H1 (cell line): Measurements from ENCODE around the gene RERE. TPM values are rescaled to one million over a fixed set of nuclear protein-coding genes. Genes with fewer than 3 reads are reported as not detected.

ENCODE experiments used
- BRCA1 ChIP-seq: IDR thresholded peaks from 2 replicates; pipeline ENCODE4 v1.6.1; 2012; ENCODE audit warnings: low read depth, low read length, improper control_type of control experiment
- CEBPB ChIP-seq: IDR thresholded peaks from 2 replicates; pipeline ENCODE4 v1.6.1; 2012; ENCODE audit warnings: low read depth, low read length
- CHD7 ChIP-seq: fragments of 300-600 bp; sonication (generic); IDR thresholded peaks from 2 replicates; pipeline ENCODE4 v1.7.1; 2012; ENCODE audit warnings: low read length, moderate library complexity, mild to moderate bottlenecking, inconsistent platforms; ENCODE audit not compliant: insufficient replicate concordance
- EZH2 ChIP-seq: fragments of 200-600 bp; sonication (generic); IDR thresholded peaks from 2 replicates; pipeline ENCODE4 v1.7.1; 2012; ENCODE audit warnings: low read depth, mild to moderate bottlenecking, moderate library complexity, low read length, inconsistent platforms; ENCODE audit not compliant: severe bottlenecking
- KDM5A ChIP-seq: fragments of 200-600 bp; IDR thresholded peaks from 2 replicates; pipeline ENCODE4 v1.7.1; 2012; ENCODE audit warnings: mild to moderate bottlenecking, low read length, inconsistent platforms, mixed read lengths
- NRF1 ChIP-seq: IDR thresholded peaks from 2 replicates; pipeline ENCODE4 v1.6.1; 2011; ENCODE audit warnings: mild to moderate bottlenecking, low read depth, low read length, improper control_type of control experiment
- PHF8 ChIP-seq: fragments of 200-600 bp; sonication (generic); conservative IDR thresholded peaks from 2 replicates; pipeline ENCODE4 v1.7.1; 2012; ENCODE audit warnings: low read depth, mild to moderate bottlenecking, inconsistent platforms, low read length, moderate library complexity
- POLR2A ChIP-seq, 2 experiments: IDR thresholded peaks; 1 replicate in 1 of 2; 2 replicates in 1 of 2; pipeline ENCODE4 v1.6.1; 2011; ENCODE audit warnings: low read depth in 2 of 2, low read length in 2 of 2, mild to moderate bottlenecking in 2 of 2; ENCODE audit errors: control extremely low read depth in 1 of 2
- SP2 ChIP-seq: IDR thresholded peaks from 2 replicates; pipeline ENCODE4 v1.6.1; 2012; ENCODE audit warnings: mild to moderate bottlenecking, low read length, inconsistent platforms
- TAF1 ChIP-seq: IDR thresholded peaks from 2 replicates; pipeline ENCODE4 v1.6.1; 2011; ENCODE audit warnings: mild to moderate bottlenecking, low read depth, low read length
- polyA plus RNA-seq, 7 experiments: library from polyadenylated mRNA; depleted of rRNA in 3 of 7; stranded (reverse) in 5 of 7; unstranded in 2 of 7; fragments of >200 nt in 5 of 7; fragments of 200-250 nt in 2 of 7; gene quantifications; 1 replicate in 5 of 7; 2 replicates in 1 of 7; 4 replicates in 1 of 7; pipeline versions ENCODE4 v1.2.1 to v1.2.3, GENCODE V29; 2011 to 2013; ENCODE audit warnings: missing spikeins in 2 of 7, mixed read lengths in 2 of 7
- total RNA-seq: library from RNA; stranded (reverse); fragmentation: NEBNext Ultra II Directional; extraction: Animal tissue kit (Norgen Biotek cat#: 25700); gene quantifications from 2 replicates; pipeline ENCODE4 v1.2.1, GENCODE V29; 2021
- TF ChIP-seq, protein P1 (sequence below): IDR thresholded peaks from 2 replicates; pipeline ENCODE4 v1.6.1; 2012; ENCODE audit warnings: inconsistent platforms

The RERE gene
- total and polyA plus RNA-seq, 2 of the 8 experiments (the other 6 are each of a cell fraction or from before 2014, with no cell fraction given) = 15.3 to 142 TPM

DNA sequence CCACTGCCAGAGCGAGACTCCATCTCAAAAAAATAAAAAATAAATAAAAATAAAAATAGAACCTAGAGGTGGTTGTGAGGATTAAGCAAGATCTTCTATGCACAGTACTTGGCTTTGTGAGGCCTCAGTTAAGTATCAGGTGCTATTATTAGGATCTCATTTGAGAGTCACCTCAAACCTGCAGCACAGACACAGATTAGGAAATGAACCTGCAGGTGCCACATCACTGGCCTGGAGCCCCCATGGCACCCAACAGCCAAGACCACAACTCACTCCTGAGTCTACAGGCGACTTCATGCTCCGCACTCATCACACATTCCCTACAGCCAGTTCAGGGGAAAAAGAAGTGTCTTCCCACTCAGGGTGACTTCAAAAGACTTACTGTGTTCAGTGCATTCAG is 322.8 kb downstream of the RERE start (continued):
- TF ChIP-seq CHD7 (no peak), EZH2 (no peak), POLR2A (IDR thresholded peaks at IDR 0.05; ENCODE audit: control extremely low read depth in 1 of 2, low read depth in 2 of 2, low read length in 2 of 2) (no peak), KDM5A (no peak), BRCA1 (no peak), NRF1 (no peak), TAF1 (no peak), SP2 (no peak), CEBPB (no peak), PHF8 (no peak)
- TF ChIP-seq, protein P1, sequence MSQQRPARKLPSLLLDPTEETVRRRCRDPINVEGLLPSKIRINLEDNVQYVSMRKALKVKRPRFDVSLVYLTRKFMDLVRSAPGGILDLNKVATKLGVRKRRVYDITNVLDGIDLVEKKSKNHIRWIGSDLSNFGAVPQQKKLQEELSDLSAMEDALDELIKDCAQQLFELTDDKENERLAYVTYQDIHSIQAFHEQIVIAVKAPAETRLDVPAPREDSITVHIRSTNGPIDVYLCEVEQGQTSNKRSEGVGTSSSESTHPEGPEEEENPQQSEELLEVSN = no peak
